ENCODE data around the gene CERKL. TPM values are rescaled to one million over a fixed set of nuclear protein-coding genes. Genes with fewer than 3 reads are reported as not detected.

CERKL gene
- total and polyA plus RNA-seq, 9 of the 15 experiments (the other 6 are each of a cell fraction or from before 2014, with no cell fraction given) = 0.04 to 0.08 TPM; not detected in 7

DNA sequence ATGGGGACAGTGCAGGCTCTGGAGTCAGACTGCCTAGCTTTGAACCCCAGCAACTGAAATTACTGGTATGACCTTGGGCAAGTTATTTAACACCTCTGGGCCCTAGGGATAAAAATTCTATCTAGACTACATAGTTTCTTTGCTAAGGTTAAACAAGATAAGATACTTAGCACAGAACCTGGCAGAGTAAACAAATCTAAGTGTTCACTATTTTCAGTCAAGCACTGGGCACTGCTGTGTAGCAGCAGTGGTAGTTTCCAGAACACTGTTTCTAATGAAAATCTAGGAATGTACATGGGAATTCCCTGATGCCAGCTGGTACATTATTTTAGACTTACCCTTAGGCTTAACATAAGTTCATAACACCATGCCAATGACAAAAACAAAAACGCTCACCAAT, 17.2 kb downstream of the CERKL start:
- Histone ChIP-seq H3K9ac (ENCODE audit: insufficient read depth in 1 of 2, low read depth in 2 of 2, low read length in 2 of 2) (no peak overlapping the region), H3K4me1 (replicated peaks in 1 of 2; ENCODE audit: control insufficient read depth in 2 of 2, insufficient read depth in 2 of 2, low read length in 2 of 2) (no peaks in the 10 kb centered on the region), H3K27me3 (ENCODE audit: control insufficient read depth in 2 of 2, insufficient read depth in 2 of 2, low read length in 2 of 2) (no peaks in the 10 kb centered on the region), H4K20me1 (replicated peaks; ENCODE audit: control insufficient read depth, insufficient read depth, low read length) (no peaks in the 10 kb centered on the region), H3K9me3 (replicated peaks; ENCODE audit: control insufficient read depth, insufficient read depth, low read depth, low read length) (no peaks in the 10 kb centered on the region), H3K9me1 (ENCODE audit: control insufficient read depth, insufficient read depth, low read length) (no peaks in the 10 kb centered on the region), H3K4me3 (no peak overlapping the region), H3K79me2 (ENCODE audit: control insufficient read depth, insufficient read depth, low read length) (no peaks in the 10 kb centered on the region), H3K36me3 (ENCODE audit: control insufficient read depth, insufficient read depth, low read length) (no peaks in the 10 kb centered on the region), H2AFZ (ENCODE audit: low read depth, low read length) (no peak overlapping the region), H3K4me2 (ENCODE audit: insufficient read depth, low read length) (no peak overlapping the region), H3K27ac (ENCODE audit: extremely low read depth, low read depth, low read length) (no peak overlapping the region)
- WGBS (ENCODE audit: insufficient coverage, low coverage, missing lambda C conversion rate) = 0% methylated on average over 1 of the region's 1 CpG
- TF ChIP-seq CTCFL (IDR thresholded peaks at IDR 0.05; ENCODE audit: borderline replicate concordance, insufficient read depth, low read depth, low read length, poor library complexity, severe bottlenecking) (no peak), ATF4 (CRISPR knock-in tag; IDR thresholded peaks at IDR 0.05) (no peak), DEAF1 (CRISPR knock-in tag; IDR thresholded peaks at IDR 0.05) (no peak), IRF9 (tag; IDR thresholded peaks at IDR 0.05) (no peak), ZNF354B (CRISPR knock-in tag; IDR thresholded peaks at IDR 0.05) (no peak), HNRNPUL1 (IDR thresholded peaks at IDR 0.05; ENCODE audit: low read length) (no peak), E2F3 (CRISPR knock-in tag; IDR thresholded peaks at IDR 0.05) (no peak)
- TF ChIP-seq, protein P1, sequence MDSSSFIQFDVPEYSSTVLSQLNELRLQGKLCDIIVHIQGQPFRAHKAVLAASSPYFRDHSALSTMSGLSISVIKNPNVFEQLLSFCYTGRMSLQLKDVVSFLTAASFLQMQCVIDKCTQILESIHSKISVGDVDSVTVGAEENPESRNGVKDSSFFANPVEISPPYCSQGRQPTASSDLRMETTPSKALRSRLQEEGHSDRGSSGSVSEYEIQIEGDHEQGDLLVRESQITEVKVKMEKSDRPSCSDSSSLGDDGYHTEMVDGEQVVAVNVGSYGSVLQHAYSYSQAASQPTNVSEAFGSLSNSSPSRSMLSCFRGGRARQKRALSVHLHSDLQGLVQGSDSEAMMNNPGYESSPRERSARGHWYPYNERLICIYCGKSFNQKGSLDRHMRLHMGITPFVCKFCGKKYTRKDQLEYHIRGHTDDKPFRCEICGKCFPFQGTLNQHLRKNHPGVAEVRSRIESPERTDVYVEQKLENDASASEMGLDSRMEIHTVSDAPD (CRISPR knock-in tag; IDR thresholded peaks at IDR 0.05) = no peak
- no peak for ATAC-seq
- intact Hi-C loops (cut with micrococcal nuclease) = no loop called here
- in situ Hi-C loops (cut with MboI) = no loop called here
- no TSS peak for BruUV-seq (replicated peaks)
- FAIRE-seq = no peak
- no peak for DNase-seq (ENCODE audit: extremely low read depth in 1 of 4, low spot score in 3 of 4)
- CTCF ChIA-PET (ENCODE audit: low intra/inter-chr PET ratio) = no interaction called here
- POLR2A ChIA-PET = no interaction called here

All from K562 (cell line).